Mucosa of gallbladder (tissue), 1 donor: Measurements from ENCODE around the gene ZFYVE28. TPM values are rescaled to one million over a fixed set of nuclear protein-coding genes. Genes with fewer than 3 reads are reported as not detected.

Experiments
- DNase-seq: peaks from one replicate; pipeline ENCODE4 v3.0.0-alpha.2; 2020; ENCODE audit warnings: low spot score
- total RNA-seq: library from RNA; stranded (reverse); gene quantifications from one replicate; pipeline ENCODE4 v1.2.1, GENCODE V29; 2021
- donor health status: DM: no; HTN: no; CAD: no.

ZFYVE28 gene
- total RNA-seq, 1 donor from 2014 or later, result 31.1 TPM

DNA sequence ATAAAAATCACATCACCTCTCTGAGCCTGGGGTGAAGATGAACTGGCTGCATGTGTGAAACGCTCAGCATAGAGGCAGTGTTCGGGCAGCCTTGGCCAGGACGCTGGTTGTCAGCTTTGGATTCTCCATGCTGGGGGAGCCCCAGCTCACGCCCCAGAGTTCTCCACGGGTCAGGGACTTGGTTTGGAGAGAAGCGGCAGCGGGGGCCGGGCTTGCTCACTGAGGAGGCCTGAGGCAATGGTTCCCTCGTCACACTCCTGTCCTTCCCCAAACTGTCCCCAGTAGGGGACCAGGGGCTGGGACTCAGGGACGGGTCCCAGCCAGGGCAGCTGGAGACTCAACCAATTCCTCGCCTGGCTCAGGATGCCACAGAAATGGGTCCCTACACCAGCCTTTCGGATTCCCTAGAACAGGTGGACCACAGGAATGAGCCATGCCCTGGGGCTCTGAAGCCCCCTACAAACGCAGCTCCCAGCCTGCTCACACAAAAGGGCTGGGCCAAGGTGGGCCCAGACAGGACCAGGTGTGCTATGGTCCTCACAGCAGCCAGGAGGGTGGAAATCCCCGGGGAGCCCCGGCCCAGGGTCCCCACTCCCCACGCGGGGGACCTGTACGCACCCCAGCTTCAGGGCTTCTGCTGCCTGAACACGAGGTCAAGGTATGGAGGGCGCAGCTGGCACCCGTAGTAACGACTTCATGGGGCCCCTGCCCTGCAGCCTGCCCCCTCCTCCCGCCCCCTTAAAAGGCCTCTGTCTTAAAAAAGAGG, 157.9 kb downstream of the ZFYVE28 start:
- DNase-seq, result no peak

DNA sequence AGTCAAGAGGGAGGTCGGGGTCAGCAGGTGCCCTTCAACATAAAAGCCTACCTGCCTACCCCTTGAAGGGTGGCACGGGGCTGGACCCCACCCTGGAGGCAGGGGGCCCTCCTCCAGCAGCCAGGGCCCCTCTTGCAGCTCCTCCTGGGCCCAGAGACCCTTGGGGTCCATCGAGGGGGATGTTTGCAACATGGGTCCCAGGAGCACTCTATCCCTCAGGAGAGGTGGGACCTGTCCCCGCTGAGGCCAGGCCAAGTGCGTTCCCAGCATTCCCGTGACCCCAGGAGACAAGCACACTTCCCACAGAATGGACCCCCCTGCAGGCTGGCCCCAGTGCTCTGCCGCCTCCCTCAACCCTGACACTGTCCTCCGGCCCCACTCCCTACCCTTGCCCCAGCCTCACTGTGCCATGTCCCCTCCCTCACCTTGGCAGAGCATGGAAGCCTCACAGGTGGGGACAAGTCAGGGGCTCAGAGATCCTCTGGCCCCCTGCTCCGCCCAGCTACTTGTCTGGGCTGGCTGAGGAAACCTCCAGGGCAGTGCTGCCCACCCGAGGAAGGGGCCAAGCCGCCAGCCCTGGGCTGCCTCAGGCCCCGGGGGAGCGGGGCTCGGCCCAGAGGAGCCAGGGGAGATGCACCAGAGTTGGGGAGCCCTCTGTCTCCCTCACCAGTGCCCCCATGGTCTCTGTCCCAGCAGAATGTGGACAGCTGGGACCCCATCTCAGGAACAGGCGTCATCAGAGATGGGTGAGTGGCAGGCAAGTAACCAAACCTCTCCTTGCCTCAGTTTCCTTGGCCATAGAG, 158.7 kb downstream of the ZFYVE28 start:
- DNase-seq, result no peak

DNA sequence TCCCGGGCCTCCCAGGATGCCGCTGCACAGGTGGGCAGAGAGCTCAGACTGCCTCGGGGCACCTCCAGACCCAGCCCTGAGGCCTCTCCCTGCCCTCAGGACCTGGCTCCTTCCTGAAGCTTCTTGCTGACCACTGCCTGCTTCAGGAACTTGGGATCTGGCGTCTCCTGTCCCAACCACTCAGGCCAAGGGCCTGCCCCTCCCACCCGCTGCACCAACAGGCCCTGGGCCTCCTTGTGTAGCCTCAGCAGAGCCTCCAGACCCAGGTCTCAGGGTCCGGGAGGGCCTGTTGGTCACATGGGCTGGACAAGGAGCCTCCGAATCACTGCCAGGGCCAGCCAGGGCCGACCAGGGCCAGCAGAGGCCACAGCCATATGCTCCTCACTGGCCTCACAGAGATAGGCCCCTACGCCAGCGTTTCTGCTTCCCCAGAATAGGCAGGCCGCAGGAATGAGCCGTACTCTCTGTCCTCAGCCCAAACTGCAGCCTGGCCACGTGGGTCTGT, 159.4 kb downstream of the ZFYVE28 start:
- no peak for DNase-seq

DNA sequence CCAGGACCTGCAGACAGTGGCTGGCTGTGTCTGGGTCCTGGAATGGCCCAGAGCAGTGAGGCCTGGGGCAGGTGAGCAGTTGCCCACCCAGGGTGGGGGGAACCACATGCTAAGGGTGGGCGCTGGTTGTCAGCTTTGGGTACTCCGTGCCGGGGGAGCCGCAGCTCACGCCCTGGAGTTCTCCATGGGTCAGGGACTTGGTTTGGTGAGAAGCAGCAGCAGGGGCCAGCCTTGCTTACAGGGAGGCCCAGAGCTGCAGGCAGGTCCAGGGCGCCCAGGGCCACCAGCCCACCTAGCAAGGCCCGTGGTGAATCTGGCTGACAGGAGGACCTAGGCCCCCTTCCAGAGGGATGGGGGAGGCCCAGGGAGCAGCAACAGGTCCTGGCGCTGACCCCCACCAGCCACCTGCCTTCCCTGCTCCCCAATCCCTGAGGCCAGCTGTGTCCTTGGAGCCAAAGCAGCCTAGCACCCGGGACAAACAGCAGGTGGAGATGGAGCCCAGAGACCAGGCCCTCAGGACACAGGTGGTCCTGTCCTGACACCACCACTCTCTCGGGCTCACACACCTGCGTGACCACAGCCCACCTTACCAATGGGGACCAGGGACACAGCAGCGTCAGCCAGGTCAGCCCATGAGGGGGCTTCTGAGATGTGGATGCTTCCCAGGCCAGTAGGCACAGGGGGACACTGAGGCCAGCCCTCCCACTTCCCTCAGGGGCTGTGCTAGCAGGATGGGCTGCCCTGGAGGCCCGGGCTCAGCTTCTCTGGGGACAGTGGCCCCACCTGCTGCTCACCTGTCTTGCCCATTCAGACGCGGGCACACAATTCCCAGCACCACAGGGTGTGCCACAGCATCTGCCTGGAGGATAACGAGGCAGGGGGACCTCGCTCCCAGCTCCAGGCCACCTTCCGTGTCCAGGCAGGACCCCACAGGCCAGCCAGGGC, 160.1 kb downstream of the ZFYVE28 start:
- DNase-seq, result no peak

DNA sequence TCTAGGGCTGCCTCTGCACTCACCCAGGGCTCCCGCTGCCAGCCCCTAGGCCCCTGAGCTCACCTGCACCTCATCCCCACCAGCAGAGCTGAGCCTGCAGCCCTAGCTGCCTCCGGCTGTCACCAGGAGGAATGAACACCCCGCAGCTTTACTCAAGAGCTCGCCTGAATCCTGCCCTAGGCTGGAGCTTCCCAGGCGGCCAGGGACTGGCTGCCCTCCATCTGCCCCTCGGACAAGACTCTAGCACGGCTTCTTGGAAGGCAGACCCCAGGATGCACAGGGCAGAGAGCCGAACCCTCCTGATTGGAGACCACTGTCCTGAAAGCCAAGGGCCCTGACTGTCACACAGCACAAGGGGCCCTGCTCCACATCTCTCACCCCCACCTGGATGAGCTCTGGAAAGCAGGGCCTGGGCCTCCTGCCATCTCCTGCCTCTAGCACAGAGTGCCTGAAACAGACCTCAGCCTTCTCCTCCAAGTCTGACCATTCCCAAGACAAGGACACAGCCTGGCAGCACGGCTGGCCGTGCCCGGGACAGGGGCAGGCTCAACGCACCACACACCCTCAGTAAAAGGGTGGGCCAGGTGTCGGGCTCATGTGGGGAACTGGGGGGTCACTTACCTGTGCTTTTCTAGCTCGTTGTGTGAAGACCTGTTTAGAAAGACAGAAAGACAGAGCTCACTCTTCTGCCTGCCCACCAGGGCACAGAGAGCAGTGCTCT, 160.9 kb downstream of the ZFYVE28 start:
- DNase-seq, result no peak

DNA sequence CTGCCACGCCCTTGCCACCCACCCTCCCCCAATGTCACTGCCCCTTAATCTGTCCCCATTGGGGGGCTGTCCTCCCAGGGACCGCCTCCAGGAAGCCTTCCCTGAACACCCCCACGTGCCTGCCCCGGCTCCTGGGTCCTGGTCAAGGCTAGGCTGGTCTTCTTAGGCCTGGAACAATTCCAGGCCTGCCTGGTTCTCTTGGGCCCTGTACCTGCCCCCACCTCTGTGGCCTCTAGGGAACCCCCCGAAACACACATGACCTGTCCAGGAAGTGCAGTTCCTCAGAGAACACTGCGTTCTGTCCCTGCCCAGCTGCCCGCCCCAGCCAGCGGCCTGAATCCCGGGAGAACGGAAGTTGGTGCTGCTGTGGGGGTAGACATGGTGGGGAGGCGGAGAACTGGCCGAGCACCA, 161.7 kb downstream of the ZFYVE28 start:
- peak; percentile 21 for DNase-seq

DNA sequence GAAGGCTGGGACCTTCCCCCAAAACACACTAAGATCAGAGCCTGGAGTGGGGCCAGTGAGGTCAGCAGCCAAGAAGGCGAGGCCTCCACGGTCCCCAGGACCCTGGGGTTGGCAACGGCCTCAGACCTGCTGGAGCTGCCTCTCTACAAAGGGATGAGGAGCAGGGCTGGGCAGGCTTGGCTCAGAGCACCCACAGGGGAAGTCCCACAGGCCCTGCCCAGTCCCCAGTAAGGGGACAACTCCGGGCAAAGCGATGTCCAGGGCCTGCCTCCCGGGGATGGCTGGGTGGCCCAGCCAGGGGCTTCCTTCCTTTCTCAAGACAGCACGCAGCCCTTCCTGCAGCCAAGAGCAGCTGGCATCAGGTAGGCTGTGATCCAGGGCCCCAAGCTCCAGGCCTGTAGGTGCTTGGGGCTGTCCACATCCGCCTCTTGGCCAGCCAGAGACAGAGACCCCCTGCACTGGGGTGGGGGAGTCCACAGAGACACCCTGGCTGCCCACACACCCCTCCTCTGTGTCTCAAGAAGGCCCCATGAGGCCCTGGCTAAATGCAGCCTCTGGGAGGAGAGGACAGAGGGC, 162.2 kb downstream of the ZFYVE28 start:
- DNase-seq, result peak; percentile 9

DNA sequence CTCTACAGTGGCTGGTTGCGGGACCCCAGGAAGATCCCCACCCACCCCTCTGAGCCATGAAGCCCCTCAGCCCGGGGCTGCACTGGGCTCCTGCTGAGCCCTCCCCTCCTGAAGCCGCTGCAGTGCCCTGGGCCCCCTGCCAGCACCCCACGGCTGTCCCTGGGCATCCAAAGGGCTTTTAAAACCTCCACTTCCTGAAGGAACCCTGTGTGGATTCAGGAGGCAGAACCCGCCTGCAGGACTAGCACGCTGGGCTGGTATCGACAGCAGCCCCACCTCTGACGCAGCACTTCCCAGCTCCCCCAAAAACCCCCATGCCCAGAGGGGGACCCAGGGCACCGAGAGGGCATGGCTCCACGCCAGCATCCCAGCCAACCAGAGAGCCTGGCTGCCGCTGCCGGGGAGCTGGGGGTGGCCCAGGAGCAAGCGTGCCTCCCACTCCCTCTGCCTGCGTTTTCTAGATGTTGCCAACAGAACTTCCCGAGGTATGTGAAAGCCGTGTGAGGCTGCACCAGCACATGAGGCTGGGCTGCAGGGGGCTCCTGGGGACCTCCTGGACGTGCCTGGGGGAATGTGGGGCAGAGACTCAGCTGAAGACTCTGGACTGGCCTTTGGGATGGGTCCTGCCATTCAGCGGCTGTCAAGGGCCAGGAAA, 162.8 kb downstream of the ZFYVE28 start:
- peak; percentile 11 for DNase-seq

DNA sequence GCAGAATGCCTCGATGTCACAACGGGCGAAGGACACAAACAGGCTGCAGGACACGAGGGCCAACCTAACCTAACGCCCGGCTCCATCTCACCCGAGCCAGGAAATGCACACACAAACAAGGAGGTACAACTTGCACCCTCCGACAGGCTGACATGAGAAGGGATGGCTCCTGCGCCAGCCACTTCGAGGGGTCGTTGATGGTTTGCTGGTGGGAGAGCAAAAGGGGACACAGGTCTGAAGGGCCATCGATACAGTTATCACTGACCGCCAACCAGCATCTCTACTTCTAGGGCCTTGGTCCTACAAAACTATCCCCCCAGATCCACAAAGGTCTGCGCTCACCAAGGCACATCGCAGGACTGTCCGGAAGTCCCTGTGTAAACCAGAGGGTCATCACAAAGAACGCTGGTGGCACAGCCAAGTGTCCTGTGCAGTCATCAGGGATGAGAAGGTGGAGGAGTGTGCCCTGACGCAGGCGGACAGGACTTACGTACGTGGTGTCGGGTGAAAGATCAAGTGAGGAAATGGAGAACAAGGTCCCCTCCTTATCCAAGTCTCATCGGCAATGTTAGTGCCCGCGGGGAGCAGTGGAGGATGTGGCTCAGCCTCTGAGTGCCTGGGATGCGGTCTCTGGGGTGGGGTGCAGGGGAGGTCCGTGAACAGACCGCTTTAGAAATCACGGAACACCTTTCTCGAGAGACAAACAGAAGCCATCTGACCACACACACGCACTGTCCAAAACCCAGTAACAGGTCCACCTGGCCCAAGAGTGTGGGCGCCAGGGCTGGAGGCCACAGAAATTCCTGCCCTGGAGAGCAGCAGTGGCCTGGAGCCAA, 163.6 kb downstream of the ZFYVE28 start:
- DNase-seq, result peak; percentile 9

DNA sequence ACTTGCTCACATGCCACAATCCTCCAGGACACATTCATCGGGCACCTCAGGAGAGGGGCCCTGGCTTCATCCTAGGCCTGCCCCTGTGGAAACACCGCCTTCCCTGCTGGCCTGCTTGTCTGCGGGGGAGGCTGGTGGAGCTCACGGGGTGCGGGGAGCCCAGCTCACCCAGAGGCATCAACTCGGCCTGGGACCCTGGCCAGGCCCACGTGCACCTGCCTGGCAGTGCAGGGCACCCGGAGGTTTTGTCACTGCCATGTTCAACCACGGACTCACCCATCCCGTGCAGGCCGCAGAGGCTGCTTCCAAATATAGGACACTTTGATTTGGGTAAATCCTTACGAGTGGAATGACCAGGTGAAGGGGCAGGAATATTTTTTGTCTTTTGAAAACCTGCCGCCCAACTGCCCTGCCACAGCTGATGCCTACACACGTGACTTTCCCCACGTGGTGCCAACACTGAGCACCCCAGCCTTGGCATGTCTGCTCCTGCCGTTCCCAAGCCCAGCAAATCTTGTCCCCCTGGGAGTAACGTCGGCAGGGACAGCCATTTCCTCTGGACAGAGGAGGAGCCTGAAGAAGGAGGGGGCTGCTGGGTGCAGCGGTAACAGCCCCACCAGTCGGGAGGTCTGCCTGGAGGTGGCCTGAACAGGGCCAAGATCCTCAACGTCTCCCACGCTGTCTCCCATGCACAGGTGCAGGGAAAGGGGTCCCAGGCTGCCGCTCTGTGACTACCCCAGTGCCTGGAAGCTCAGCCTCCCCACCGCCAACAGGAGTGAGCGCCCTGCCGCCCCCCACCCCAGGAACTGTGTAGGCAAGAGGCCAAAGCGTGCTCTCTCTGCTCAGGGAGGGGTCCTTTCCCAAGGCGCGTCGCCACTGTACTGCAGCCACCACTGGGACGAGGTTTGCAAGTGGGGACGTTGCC, 165.0 kb downstream of the ZFYVE28 start:
- no peak for DNase-seq

DNA sequence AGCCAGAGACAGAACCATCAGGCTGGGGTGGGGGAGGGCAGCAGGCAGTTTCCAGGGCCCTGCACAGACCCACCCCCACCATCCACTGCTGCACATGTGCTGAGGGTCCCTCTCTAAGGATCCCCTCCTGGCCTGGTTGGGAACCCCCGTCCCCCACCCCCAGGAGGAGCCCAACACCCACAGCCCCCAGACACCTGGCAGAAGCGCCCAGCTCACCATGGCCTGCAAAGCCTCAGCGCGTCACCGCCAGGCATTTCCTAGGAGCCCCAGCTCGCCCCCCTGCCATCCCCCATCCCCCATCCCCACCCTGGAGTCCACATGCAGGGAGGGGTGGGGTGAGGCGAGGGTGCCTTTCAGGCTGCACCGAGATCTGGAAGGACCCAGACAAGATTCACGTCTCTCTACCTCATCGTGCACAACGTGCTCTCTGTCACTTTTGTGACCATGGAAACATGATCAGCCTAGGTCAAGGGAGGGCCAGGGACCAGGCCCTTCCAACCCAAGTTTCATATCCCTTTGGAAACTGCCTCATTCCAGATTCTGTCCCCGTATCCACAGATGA, 165.8 kb downstream of the ZFYVE28 start:
- DNase-seq, result no peak

DNA sequence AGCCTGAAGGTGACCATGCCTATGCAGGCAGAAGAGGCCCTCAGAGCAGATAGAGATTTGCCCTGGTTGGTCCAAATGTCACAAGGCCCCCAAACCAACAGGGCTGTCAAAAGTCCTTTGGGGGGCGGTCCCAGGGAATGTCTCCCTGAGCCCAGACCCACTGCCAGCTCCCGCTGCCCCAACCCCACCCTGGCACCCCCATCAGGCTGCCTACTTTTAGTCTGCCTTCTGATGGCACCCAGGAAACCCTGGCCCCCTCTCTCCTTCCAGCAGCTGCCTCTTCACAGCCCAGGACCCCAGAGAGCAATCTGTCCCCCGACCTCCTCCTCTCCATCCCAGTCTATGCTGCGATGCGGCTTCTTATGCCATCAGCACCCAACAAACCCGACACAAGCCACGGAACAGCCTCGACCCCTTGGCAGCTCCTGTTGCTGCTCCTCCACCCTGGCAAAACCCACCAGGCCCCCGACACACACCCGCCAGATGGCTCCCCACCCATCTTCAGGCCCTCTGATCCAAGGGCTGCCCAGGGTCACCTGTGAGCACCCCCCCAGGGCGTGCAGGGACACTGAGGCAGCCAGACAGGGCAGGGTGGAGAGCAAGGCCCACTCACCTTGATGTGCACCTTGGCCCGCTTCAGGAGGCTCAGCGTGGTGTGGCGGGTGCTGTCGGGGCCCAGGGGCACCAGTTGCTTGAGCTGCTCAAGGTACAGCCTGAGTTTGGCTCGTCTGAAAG, 166.5 kb downstream of the ZFYVE28 start:
- no peak for DNase-seq

DNA sequence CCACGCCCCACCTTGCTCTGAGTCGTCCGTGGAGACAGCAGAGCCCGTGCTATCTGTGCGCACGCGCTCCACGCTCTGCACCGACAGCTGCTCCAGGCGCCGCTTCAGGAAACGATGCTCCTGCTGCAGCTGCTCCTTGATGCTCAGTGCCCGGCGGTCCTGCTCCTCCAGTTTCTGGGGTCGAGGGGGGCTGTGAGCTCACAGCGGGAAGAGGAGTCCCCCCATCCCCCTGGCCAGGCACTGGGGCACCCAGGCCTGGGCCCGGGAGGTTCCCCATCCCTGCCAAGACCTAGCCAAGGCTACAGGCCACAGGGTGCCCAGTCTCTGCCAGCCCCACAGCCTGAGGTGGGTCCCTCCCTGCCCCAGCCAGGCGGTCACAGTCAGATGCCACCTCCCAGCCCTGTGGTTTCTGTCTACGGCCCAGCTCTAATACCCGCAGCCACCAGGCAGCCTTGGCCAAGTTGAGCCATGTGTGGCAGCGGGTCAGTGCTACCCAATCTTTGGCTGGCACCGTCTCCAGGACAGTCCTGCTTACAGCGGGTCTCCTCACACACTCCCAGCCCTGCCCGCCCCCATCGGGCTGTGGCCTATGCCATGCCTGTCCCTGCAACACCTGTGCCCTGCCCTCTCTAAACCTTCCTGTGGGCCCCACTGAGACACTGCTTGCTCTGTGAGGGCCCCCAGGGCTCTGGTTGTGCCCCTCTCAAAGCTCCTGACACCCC, 167.2 kb downstream of the ZFYVE28 start:
- no peak for DNase-seq

DNA sequence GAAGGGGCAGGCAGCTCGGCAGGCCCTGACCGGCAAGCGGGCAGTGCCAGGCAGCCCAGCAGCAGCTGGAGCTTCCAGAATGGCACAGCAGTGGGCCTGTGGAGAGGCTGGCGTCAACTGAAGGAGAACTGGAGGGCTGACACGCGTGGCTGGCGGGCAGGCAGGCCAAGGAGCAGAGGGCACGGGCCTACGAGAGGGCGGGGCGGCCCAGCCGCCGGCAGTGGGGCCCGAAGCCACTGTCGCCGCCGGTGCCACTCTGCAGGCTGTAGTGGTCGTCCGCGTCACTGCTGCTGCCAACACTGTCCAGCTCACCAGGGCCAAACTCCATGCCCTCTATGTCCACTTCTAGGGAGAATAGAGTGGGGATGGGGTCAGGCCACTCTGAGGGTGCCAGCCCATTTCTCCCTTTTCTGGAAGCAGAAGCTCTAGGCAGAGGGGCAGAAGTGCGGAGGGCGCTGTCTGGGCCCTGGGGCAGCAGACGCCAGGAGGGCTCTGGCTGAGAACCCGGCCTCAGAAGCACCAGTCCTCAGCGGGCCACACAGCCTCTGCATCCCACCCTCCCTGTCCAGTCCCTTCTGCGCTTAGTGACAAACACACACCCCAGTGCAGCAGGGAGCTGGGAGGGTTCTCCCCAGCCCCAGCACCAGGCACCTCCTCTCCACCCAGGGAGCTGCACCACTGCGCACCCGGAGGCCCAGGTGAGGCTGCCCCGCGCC, 167.9 kb downstream of the ZFYVE28 start:
- DNase-seq, result no peak

DNA sequence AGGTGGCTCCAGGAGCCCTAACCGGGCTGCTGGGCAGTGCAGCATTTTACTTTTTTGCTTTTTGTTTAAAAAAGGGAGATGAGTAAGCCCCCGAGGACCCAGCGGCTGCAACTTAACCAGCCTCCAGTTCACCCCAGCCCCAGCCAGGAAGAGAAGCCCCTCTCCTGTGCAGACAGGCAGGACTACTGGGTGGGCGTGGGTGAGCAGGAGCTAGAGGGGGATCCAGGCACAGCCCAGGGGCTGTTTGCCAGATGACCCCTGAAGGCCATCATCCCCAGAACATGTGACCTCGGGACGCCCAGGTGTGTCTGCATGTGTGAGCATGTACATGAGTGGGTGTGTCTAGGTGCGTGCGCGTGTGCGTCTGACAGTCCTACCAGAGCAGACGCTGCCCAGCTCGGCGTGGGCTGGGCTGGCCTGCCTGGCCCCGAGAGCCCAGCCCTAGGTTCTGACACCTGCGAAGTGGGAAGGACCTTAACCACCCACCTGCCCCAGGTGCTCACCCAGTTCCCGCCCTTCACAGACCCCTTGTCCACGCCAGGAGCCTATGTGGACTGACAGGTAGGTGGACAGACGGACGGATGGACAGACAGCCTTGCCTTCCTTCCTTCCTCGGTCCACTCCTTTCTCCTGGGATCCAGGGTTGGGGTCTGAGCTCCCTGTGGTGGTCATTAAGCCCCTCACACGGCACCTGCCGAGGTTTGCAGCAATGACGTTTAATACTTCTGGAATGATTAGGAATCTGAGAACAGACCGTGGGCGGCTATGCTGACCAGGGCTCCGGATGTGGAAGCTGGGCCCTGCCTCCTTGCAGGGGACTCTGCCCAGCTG, 168.7 kb downstream of the ZFYVE28 start:
- DNase-seq, result no peak
